Caco-2 (cell line): ENCODE measurements around the gene CORO2B. TPM values are rescaled to one million over a fixed set of nuclear protein-coding genes. Genes with fewer than 3 reads are reported as not detected.
A peak's percentile ranks its signal among the peaks of the same experiment; 100 is the strongest.

Source experiments
- BruUV-seq: library from RNA; stranded (reverse); fragments of 400-500 nt; replicated peaks from 2 replicates; lab custom pipeline; 2021; lab: Mats Ljungman, UMichigan
- CTCF ChIA-PET: fragments of 300-600 bp; sonication (Branson Sonifier 250); formaldehyde crosslinking; loops from one replicate; lab custom pipeline; 2022; ENCODE audit warnings: antibody characterized with exemption; lab: Charles Lee
- POLR2A ChIA-PET: fragments of 300-600 bp; sonication (Branson Sonifier 250); formaldehyde crosslinking; loops from one replicate; lab custom pipeline; 2022; ENCODE audit warnings: antibody characterized with exemption; lab: Charles Lee
- DNase-seq, 2 experiments: peaks; one replicate each; pipeline versions ENCODE4 v3.0.0 to v3.0.0-alpha.2; 2020 to 2022
- H3K27me3 ChIP-seq: replicated peaks from 2 replicates; pipeline ENCODE4 v1.6.0; 2011; ENCODE audit warnings: low read length; ENCODE audit not compliant: control insufficient read depth, insufficient read depth
- H3K36me3 ChIP-seq: 2 replicates; pipeline ENCODE4 v1.5.1; 2011; ENCODE audit warnings: low read length; ENCODE audit not compliant: control insufficient read depth, insufficient read depth
- H3K4me1 ChIP-seq: fragments of 250-450 bp; sonication (Bioruptor Pico); 2 replicates; pipeline ENCODE4 v1.5.1; 2020; ENCODE audit warnings: mild to moderate bottlenecking
- H3K4me3 ChIP-seq: 2 replicates; pipeline ENCODE4 v1.5.1; 2011; ENCODE audit warnings: low read depth, mild to moderate bottlenecking, control low read depth, low read length
- H3K9me3 ChIP-seq: fragments of 250-450 bp; sonication (Bioruptor Pico); 2 replicates; pipeline ENCODE4 v1.5.1; 2020; ENCODE audit warnings: mild to moderate bottlenecking, moderate library complexity
- H3K27ac Mint-ChIP-seq: one replicate; pipeline ENCODE4 v1.8.0; 2022; ENCODE audit warnings: mixed read lengths; ENCODE audit not compliant: unreplicated experiment
- H3K27me3 Mint-ChIP-seq: one replicate; pipeline ENCODE4 v1.8.0; 2022; ENCODE audit warnings: mixed read lengths; ENCODE audit not compliant: insufficient read depth, unreplicated experiment
- H3K36me3 Mint-ChIP-seq: one replicate; pipeline ENCODE4 v1.8.0; 2022; ENCODE audit warnings: mild to moderate bottlenecking, mixed read lengths; ENCODE audit not compliant: insufficient read depth, unreplicated experiment
- H3K4me1 Mint-ChIP-seq: one replicate; pipeline ENCODE4 v1.8.0; 2022; ENCODE audit warnings: low read depth, mixed read lengths; ENCODE audit not compliant: unreplicated experiment
- H3K4me3 Mint-ChIP-seq: one replicate; pipeline ENCODE4 v1.8.0; 2022; ENCODE audit warnings: mild to moderate bottlenecking, moderate library complexity, mixed read lengths; ENCODE audit not compliant: unreplicated experiment
- H3K9me3 Mint-ChIP-seq: one replicate; pipeline ENCODE4 v1.8.0; 2022; ENCODE audit warnings: mixed read lengths; ENCODE audit not compliant: unreplicated experiment
- CTCF ChIP-seq, 2 experiments: fragments of 200-600 bp in 1 of 2; IDR thresholded peaks; 1 replicate in 1 of 2; 2 replicates in 1 of 2; pipeline versions ENCODE4 v1.5.1 to v1.8.0; 2011 to 2022; ENCODE audit warnings: antibody characterized with exemption in 1 of 2, control low read depth in 1 of 2, inconsistent platforms in 1 of 2, low read depth in 1 of 2, low read length in 1 of 2, mild to moderate bottlenecking in 1 of 2, moderate library complexity in 1 of 2; ENCODE audit not compliant: insufficient read depth in 1 of 2, severe bottlenecking in 1 of 2, unreplicated experiment in 1 of 2
- intact Hi-C: fragments of 100-400 bp; cut with micrococcal nuclease; formaldehyde crosslinking; loops from one replicate; pipeline ENCODE4 v1.10.0; 2022; ENCODE audit not compliant: unreplicated experiment
- total RNA-seq: library from RNA; stranded (reverse); gene quantifications from 2 replicates; pipeline ENCODE4 v1.2.3, GENCODE V29; 2022

CORO2B gene
- total RNA-seq, 1 experiment from 2014 or later = 0.25 TPM

GRCh38 chr15:68658151-68658550 is 79.4 kb downstream of the CORO2B start:
- no peak for TF ChIP-seq CTCF (IDR thresholded peaks at IDR 0.05; ENCODE audit: insufficient read depth in 1 of 2, low read depth in 1 of 2, low read length in 1 of 2, severe bottlenecking in 1 of 2, unreplicated experiment in 1 of 2)
- H3K27me3 Mint-ChIP-seq = peaks cover 5% of the 10 kb centered on the region
- no peak overlapping the region for H3K4me3 Mint-ChIP-seq
- Histone ChIP-seq H3K36me3 (no peaks in the 10 kb centered on the region), H3K4me3 (no peak overlapping the region), H3K27me3 (no peaks in the 10 kb centered on the region), H3K4me1 (no peaks in the 10 kb centered on the region), H3K9me3 (no peaks in the 10 kb centered on the region)
- no TSS peak for BruUV-seq
- ChIA-PET POLR2A (no interaction called here), CTCF (interaction anchor here (0.6 kb wide), 1 partner anchor 328 kb away, joined by 4 read pairs; no protein-coding TSS in a partner anchor)
- no peaks in the 10 kb centered on the region for H3K36me3 Mint-ChIP-seq
- intact Hi-C loops = no loop called here
- H3K9me3 Mint-ChIP-seq = no peaks in the 10 kb centered on the region
- no peak for DNase-seq
- no peak overlapping the region for H3K27ac Mint-ChIP-seq
- no peaks in the 10 kb centered on the region for H3K4me1 Mint-ChIP-seq

GRCh38 chr15:68658641-68659358 is 80.0 kb downstream of the CORO2B start:
- no peaks in the 10 kb centered on the region for H3K36me3 ChIP-seq
- H3K9me3 ChIP-seq = no peaks in the 10 kb centered on the region
- peaks cover 7% of the 10 kb centered on the region for H3K27me3 Mint-ChIP-seq
- intact Hi-C loops = no loop called here
- TF ChIP-seq CTCF (IDR thresholded peaks at IDR 0.05; ENCODE audit: insufficient read depth in 1 of 2, low read depth in 1 of 2, low read length in 1 of 2, severe bottlenecking in 1 of 2, unreplicated experiment in 1 of 2) = peak in 1 of 2 experiments; percentile 11
- no peaks in the 10 kb centered on the region for H3K9me3 Mint-ChIP-seq
- DNase-seq = no peak
- no TSS peak for BruUV-seq
- H3K36me3 Mint-ChIP-seq = no peaks in the 10 kb centered on the region
- H3K4me3 ChIP-seq = no peak overlapping the region
- no peaks in the 10 kb centered on the region for H3K4me1 ChIP-seq
- no peaks in the 10 kb centered on the region for H3K27me3 ChIP-seq
- no peak overlapping the region for H3K27ac Mint-ChIP-seq
- POLR2A ChIA-PET = no interaction called here
- no peaks in the 10 kb centered on the region for H3K4me1 Mint-ChIP-seq
- CTCF ChIA-PET = interaction anchor here (0.5 to 1.0 kb wide), 4 partner anchors 15 to 327 kb away, joined by 3 to 4 read pairs (median 3); no protein-coding TSS in a partner anchor
- H3K4me3 Mint-ChIP-seq = no peak overlapping the region

- no peaks in the 10 kb centered on the region for H3K4me1 Mint-ChIP-seq
- intact Hi-C loops = no loop called here
- no peaks in the 10 kb centered on the region for H3K36me3 Mint-ChIP-seq
- TF ChIP-seq CTCF (IDR thresholded peaks at IDR 0.05; ENCODE audit: insufficient read depth in 1 of 2, low read depth in 1 of 2, low read length in 1 of 2, severe bottlenecking in 1 of 2, unreplicated experiment in 1 of 2) = no peak
- no peaks in the 10 kb centered on the region for H3K27me3 ChIP-seq
- H3K27ac Mint-ChIP-seq = no peak overlapping the region
- BruUV-seq = no TSS peak
- no peaks in the 10 kb centered on the region for H3K36me3 ChIP-seq
- no peak overlapping the region for H3K4me3 ChIP-seq
- POLR2A ChIA-PET = no interaction called here
- H3K9me3 Mint-ChIP-seq = no peaks in the 10 kb centered on the region
- DNase-seq = no peak
- H3K9me3 ChIP-seq = no peaks in the 10 kb centered on the region
- no peak overlapping the region for H3K4me3 Mint-ChIP-seq
- H3K4me1 ChIP-seq = no peaks in the 10 kb centered on the region
- H3K27me3 Mint-ChIP-seq = peaks cover 7% of the 10 kb centered on the region
- CTCF ChIA-PET = no interaction called here
Observed at GRCh38 chr15:68663526-68663925, 84.7 kb downstream of the CORO2B start.
